Esophagus muscularis mucosa (tissue), 4 donors: ENCODE data around the gene ERC2. TPM values are rescaled to one million over a fixed set of nuclear protein-coding genes. Genes with fewer than 3 reads are reported as not detected.

Experiments
- DNase-seq: peaks from one replicate; pipeline ENCODE4 v3.0.0-alpha.2; 2017; ENCODE audit errors: extremely low spot score
- H3K27ac ChIP-seq, 4 donors: fragments of 200-600 bp; sonication (generic); replicated peaks in 1 of 4; 1 replicate in 3 of 4; 2 replicates in 1 of 4; pipeline ENCODE4 v1.5.1; 2016 to 2019; ENCODE audit warnings: mild to moderate bottlenecking in 1 of 4
- H3K27me3 ChIP-seq, 4 donors: fragments of 200-600 bp; sonication (generic); one replicate each; pipeline versions ENCODE4 v1.5.1 to v1.6.0; 2016 to 2019
- H3K36me3 ChIP-seq, 4 donors: fragments of 200-600 bp; sonication (generic); one replicate each; pipeline ENCODE4 v1.5.1; 2016 to 2019
- H3K4me1 ChIP-seq, 4 donors: fragments of 200-600 bp; sonication (generic); one replicate each; pipeline ENCODE4 v1.5.1; 2016 to 2019
- H3K4me3 ChIP-seq, 4 donors: fragments of 200-600 bp; sonication (generic); 1 replicate in 2 of 4; 2 replicates in 2 of 4; pipeline ENCODE4 v1.5.1; 2016 to 2019; ENCODE audit warnings: mild to moderate bottlenecking in 4 of 4, moderate library complexity in 1 of 4
- H3K9me3 ChIP-seq, 4 donors: fragments of 200-600 bp; sonication (generic); 1 replicate in 3 of 4; 2 replicates in 1 of 4; pipeline ENCODE4 v1.5.1; 2016 to 2019
- CTCF ChIP-seq, 3 experiments: fragments of 200-600 bp in 2 of 3; fragments of 450-650 bp in 1 of 3; sonication (generic) in 2 of 3; IDR thresholded peaks; one replicate each; pipeline ENCODE4 v1.5.1; 2017 to 2019; ENCODE audit warnings: antibody characterized with exemption in 3 of 3, mild to moderate bottlenecking in 2 of 3, moderate library complexity in 1 of 3
- EP300 ChIP-seq: sonication (generic); formaldehyde crosslinking; IDR thresholded peaks from one replicate; pipeline ENCODE4 v1.6.1; 2017; ENCODE audit warnings: antibody characterized with exemption
- POLR2A ChIP-seq: fragments of 450-650 bp; IDR thresholded peaks from one replicate; pipeline ENCODE4 v1.6.1; 2017; ENCODE audit warnings: antibody characterized with exemption, moderate library complexity, mild to moderate bottlenecking, low read depth
- POLR2AphosphoS5 ChIP-seq, 2 donors: sonication (generic); formaldehyde crosslinking; IDR thresholded peaks; one replicate each; pipeline ENCODE4 v1.6.1; 2017; ENCODE audit warnings: antibody characterized with exemption in 2 of 2
- WGBS: methylation state at CpG from one replicate; pipeline ENCODE4 v1.1.5; 2018; 5-methylcytosine and 5-hydroxymethylcytosine counted together
- intact Hi-C: fragments of 100-400 bp; cut with DNase I; formaldehyde crosslinking; loops from one replicate; pipeline ENCODE4 v1.15.1; 2023
- total RNA-seq, 4 donors: library from RNA; depleted of rRNA; stranded (reverse); fragments of >200 nt; gene quantifications; one replicate each; pipeline versions ENCODE4 v1.1.0 to v1.2.1, GENCODE V29; 2016

Gene ERC2
- total RNA-seq, 4 donors from 2014 or later, result 0.42 to 2.0 (median 1.5) TPM

- Histone ChIP-seq H3K27ac (peak overlapping the region in 1 of 4 donors; percentile 26), H3K36me3 (no peaks in the 10 kb centered on the region), H3K4me1 (peaks cover 0 to 20% (median 17%) of the 10 kb centered on the region in 4 donors), H3K27me3 (no peaks in the 10 kb centered on the region), H3K9me3 (no peaks in the 10 kb centered on the region), H3K4me3 (no peak overlapping the region)
- DNase-seq, result no peak
- intact Hi-C loops, result no loop called here
- TF ChIP-seq POLR2AphosphoS5 (IDR thresholded peaks at IDR 0.05), result no peak
- no peak for TF ChIP-seq POLR2A
- WGBS, result 30% methylated on average over 4 of the region's 4 CpGs
Measured at GRCh38 chr3:55595420-55595819, 872.8 kb downstream of the ERC2 start.

- H3K4me3 ChIP-seq, result no peak overlapping the region
- DNase-seq, result no peak
- intact Hi-C loops, result no loop called here
- TF ChIP-seq POLR2AphosphoS5 (IDR thresholded peaks at IDR 0.05) (no peak), EP300 (no peak), POLR2A (no peak)
- H3K27ac ChIP-seq, result no peak overlapping the region
- WGBS, result 59% methylated on average over 5 of the region's 5 CpGs
- no peaks in the 10 kb centered on the region for H3K36me3 ChIP-seq
- H3K9me3 ChIP-seq, result no peaks in the 10 kb centered on the region
- no peaks in the 10 kb centered on the region for H3K27me3 ChIP-seq
- H3K4me1 ChIP-seq, result peaks cover 0 to 20% (median 17%) of the 10 kb centered on the region in 4 donors
Measured at GRCh38 chr3:55592572-55592971, 875.7 kb downstream of the ERC2 start.

- no peak for DNase-seq
- TF ChIP-seq POLR2AphosphoS5 (IDR thresholded peaks at IDR 0.05) (no peak), EP300 (no peak), POLR2A (no peak), CTCF (IDR thresholded peaks at IDR 0.05) (no peak)
- Histone ChIP-seq H3K4me1 (peaks cover 0 to 20% (median 17%) of the 10 kb centered on the region in 4 donors), H3K4me3 (no peak overlapping the region), H3K9me3 (no peaks in the 10 kb centered on the region), H3K36me3 (no peaks in the 10 kb centered on the region), H3K27ac (no peak overlapping the region), H3K27me3 (no peaks in the 10 kb centered on the region)
- intact Hi-C loops, result no loop called here
- WGBS, result 73% methylated on average over 3 of the region's 5 CpGs
Measured at GRCh38 chr3:55591888-55592287, 876.4 kb downstream of the ERC2 start.

GRCh38 chr3:55588146-55588765 lies 880.0 kb downstream of the ERC2 start:
- no peak overlapping the region for H3K4me3 ChIP-seq
- H3K27ac ChIP-seq, result no peak overlapping the region
- 84% methylated on average over 10 of the region's 10 CpGs for WGBS
- intact Hi-C loops, result no loop called here
- H3K9me3 ChIP-seq, result no peaks in the 10 kb centered on the region
- no peaks in the 10 kb centered on the region for H3K36me3 ChIP-seq
- DNase-seq, result no peak
- TF ChIP-seq POLR2AphosphoS5 (IDR thresholded peaks at IDR 0.05) (no peak), EP300 (no peak), POLR2A (no peak), CTCF (IDR thresholded peaks at IDR 0.05) (no peak)
- no peaks in the 10 kb centered on the region for H3K27me3 ChIP-seq
- peaks cover 0 to 13% (median 10%) of the 10 kb centered on the region in 4 donors for H3K4me1 ChIP-seq

GRCh38 chr3:55585856-55586255 lies 882.4 kb downstream of the ERC2 start:
- Histone ChIP-seq H3K27ac (no peak overlapping the region), H3K9me3 (no peaks in the 10 kb centered on the region), H3K4me3 (no peak overlapping the region), H3K36me3 (no peaks in the 10 kb centered on the region), H3K4me1 (no peaks in the 10 kb centered on the region), H3K27me3 (no peaks in the 10 kb centered on the region)
- intact Hi-C loops, result no loop called here
- TF ChIP-seq EP300 (no peak), CTCF (IDR thresholded peaks at IDR 0.05) (no peak), POLR2A (no peak), POLR2AphosphoS5 (IDR thresholded peaks at IDR 0.05) (no peak)
- 81% methylated on average over 9 of the region's 9 CpGs for WGBS
- DNase-seq, result no peak
